Keratinocyte (primary cell): Measurements from ENCODE around the gene BCAS3. TPM values are rescaled to one million over a fixed set of nuclear protein-coding genes. Genes with fewer than 3 reads are reported as not detected.

Source experiments
- DNase-seq: peaks from one replicate; pipeline ENCODE4 v3.0.0-alpha.2; 2011; ENCODE audit warnings: low read depth, missing footprints, low spot score
- FAIRE-seq: peaks from 2 replicates; lab custom pipeline; 2011; peaks lifted over from hg19 to GRCh38; lab: Jason Lieb, UNC
- H2AFZ ChIP-seq: 2 replicates; pipeline ENCODE4 v1.6.0; 2012; ENCODE audit warnings: low read length, control low read depth, inconsistent platforms; ENCODE audit not compliant: control insufficient read depth
- H3K27ac ChIP-seq: 2 replicates; pipeline ENCODE4 v1.5.1; 2011; ENCODE audit warnings: low read length; ENCODE audit not compliant: control insufficient read depth, insufficient read depth
- H3K27me3 ChIP-seq: 3 replicates; pipeline ENCODE4 v1.6.0; 2011; ENCODE audit warnings: low read length; ENCODE audit not compliant: control insufficient read depth, insufficient read depth; ENCODE audit errors: extremely low read depth
- H3K36me3 ChIP-seq, 2 experiments: 2 replicates in 1 of 2; 3 replicates in 1 of 2; pipeline ENCODE4 v1.5.1; 2011; ENCODE audit warnings: low read length in 2 of 2, mild to moderate bottlenecking in 1 of 2; ENCODE audit not compliant: control insufficient read depth in 2 of 2, insufficient read depth in 2 of 2; ENCODE audit errors: extremely low read depth in 1 of 2
- H3K4me1 ChIP-seq: 3 replicates; pipeline ENCODE4 v1.5.1; 2011; ENCODE audit warnings: low read length; ENCODE audit not compliant: control insufficient read depth, insufficient read depth; ENCODE audit errors: extremely low read depth
- H3K4me2 ChIP-seq: 3 replicates; pipeline ENCODE4 v1.6.0; 2011; ENCODE audit warnings: low read depth, low read length; ENCODE audit not compliant: control insufficient read depth, insufficient read depth; ENCODE audit errors: extremely low read depth
- H3K4me3 ChIP-seq, 3 experiments: fragments of 200-600 bp in 1 of 3; sonication (generic) in 1 of 3; 2 replicates in 2 of 3; 3 replicates in 1 of 3; pipeline ENCODE4 v1.5.1; 2011 to 2016; ENCODE audit warnings: low read length in 3 of 3, mild to moderate bottlenecking in 3 of 3, control low read depth in 2 of 3, inconsistent platforms in 1 of 3, low read depth in 1 of 3, mixed read lengths in 1 of 3, mixed run types in 1 of 3, moderate library complexity in 1 of 3; ENCODE audit not compliant: control insufficient read depth in 2 of 3, insufficient read depth in 2 of 3; ENCODE audit errors: extremely low read depth in 1 of 3
- H3K79me2 ChIP-seq: 2 replicates; pipeline ENCODE4 v1.6.0; 2012; ENCODE audit warnings: low read length; ENCODE audit not compliant: control insufficient read depth, insufficient read depth
- H3K9ac ChIP-seq: 3 replicates; pipeline ENCODE4 v1.6.0; 2011; ENCODE audit warnings: low read length; ENCODE audit not compliant: control insufficient read depth, insufficient read depth; ENCODE audit errors: extremely low read depth
- H3K9me1 ChIP-seq: 3 replicates; pipeline ENCODE4 v1.6.0; 2011; ENCODE audit warnings: low read length; ENCODE audit not compliant: control insufficient read depth, insufficient read depth; ENCODE audit errors: extremely low read depth
- H3K9me3 ChIP-seq: 2 replicates; pipeline ENCODE4 v1.5.1; 2012; ENCODE audit warnings: low read depth, low read length; ENCODE audit not compliant: control insufficient read depth
- H4K20me1 ChIP-seq: 3 replicates; pipeline ENCODE4 v1.6.0; 2011; ENCODE audit warnings: low read length; ENCODE audit not compliant: control insufficient read depth, insufficient read depth; ENCODE audit errors: extremely low read depth
- EZH2 ChIP-seq: IDR thresholded peaks from one replicate; pipeline ENCODE4 v1.6.1; 2012; ENCODE audit warnings: inconsistent platforms, mild to moderate bottlenecking, low read length, moderate library complexity
- dilution Hi-C: fragments of 300-500 bp; cut with MboI; formaldehyde crosslinking; loops from one replicate; pipeline ENCODE4 v1.7.0; 2020; ENCODE audit warnings: low sequenced_read_pairs; ENCODE audit not compliant: extremely low pct_ligation_motif_present
- polyA plus RNA-seq, 5 experiments: library from polyadenylated mRNA; depleted of rRNA in 3 of 5; stranded (reverse) in 3 of 5; stranded (forward) in 1 of 5; unstranded in 1 of 5; fragments of >200 nt; gene quantifications; 1 replicate in 1 of 5; 2 replicates in 3 of 5; 3 replicates in 1 of 5; pipeline versions ENCODE4 v1.2.1 to v1.2.3, GENCODE V29; 2011 to 2012; ENCODE audit warnings: missing spikeins in 2 of 5, low read depth in 1 of 5, low replicate concordance in 1 of 5
- TF ChIP-seq, protein P1 (sequence below), 3 experiments: IDR thresholded peaks in 1 of 3; conservative IDR thresholded peaks in 1 of 3; optimal IDR thresholded peaks in 1 of 3; 2 replicates in 2 of 3; 3 replicates in 1 of 3; pipeline versions ENCODE3 to v1.5.1; 2011; ENCODE audit warnings: low read length in 3 of 3, mild to moderate bottlenecking in 3 of 3, moderate library complexity in 2 of 3, control low read depth in 1 of 3, inconsistent platforms in 1 of 3; ENCODE audit not compliant: insufficient read depth in 2 of 3; ENCODE audit errors: extremely low read depth in 1 of 3

Gene BCAS3
- polyA plus RNA-seq, 1 donor (not counting 4 experiments of a cell fraction or from before 2014, with no cell fraction given): 11.8 TPM

GRCh38 chr17:60840456-60840855, 162.8 kb downstream of the BCAS3 start:
- no peak overlapping the region for H2AFZ ChIP-seq
- no peaks in the 10 kb centered on the region for H3K27me3 ChIP-seq
- FAIRE-seq: no peak
- no peaks in the 10 kb centered on the region for H3K9me3 ChIP-seq
- no peak overlapping the region for H3K4me2 ChIP-seq
- no peak for DNase-seq
- no peak overlapping the region for H3K4me3 ChIP-seq
- H3K9me1 ChIP-seq: no peaks in the 10 kb centered on the region
- no peak overlapping the region for H3K9ac ChIP-seq
- H3K27ac ChIP-seq: no peak overlapping the region
- no peak for TF ChIP-seq EZH2
- TF ChIP-seq, protein P1, sequence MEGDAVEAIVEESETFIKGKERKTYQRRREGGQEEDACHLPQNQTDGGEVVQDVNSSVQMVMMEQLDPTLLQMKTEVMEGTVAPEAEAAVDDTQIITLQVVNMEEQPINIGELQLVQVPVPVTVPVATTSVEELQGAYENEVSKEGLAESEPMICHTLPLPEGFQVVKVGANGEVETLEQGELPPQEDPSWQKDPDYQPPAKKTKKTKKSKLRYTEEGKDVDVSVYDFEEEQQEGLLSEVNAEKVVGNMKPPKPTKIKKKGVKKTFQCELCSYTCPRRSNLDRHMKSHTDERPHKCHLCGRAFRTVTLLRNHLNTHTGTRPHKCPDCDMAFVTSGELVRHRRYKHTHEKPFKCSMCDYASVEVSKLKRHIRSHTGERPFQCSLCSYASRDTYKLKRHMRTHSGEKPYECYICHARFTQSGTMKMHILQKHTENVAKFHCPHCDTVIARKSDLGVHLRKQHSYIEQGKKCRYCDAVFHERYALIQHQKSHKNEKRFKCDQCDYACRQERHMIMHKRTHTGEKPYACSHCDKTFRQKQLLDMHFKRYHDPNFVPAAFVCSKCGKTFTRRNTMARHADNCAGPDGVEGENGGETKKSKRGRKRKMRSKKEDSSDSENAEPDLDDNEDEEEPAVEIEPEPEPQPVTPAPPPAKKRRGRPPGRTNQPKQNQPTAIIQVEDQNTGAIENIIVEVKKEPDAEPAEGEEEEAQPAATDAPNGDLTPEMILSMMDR (optimal IDR thresholded peaks at IDR 0.05 in 1 of 3, IDR thresholded peaks at IDR 0.05 in 1 of 3, conservative IDR thresholded peaks at IDR 0.05 in 1 of 3; ENCODE audit: extremely low read depth in 1 of 3, insufficient read depth in 2 of 3, low read length in 3 of 3): no peak
- H3K79me2 ChIP-seq: no peaks in the 10 kb centered on the region
- H4K20me1 ChIP-seq: no peaks in the 10 kb centered on the region
- H3K36me3 ChIP-seq: no peaks in the 10 kb centered on the region
- peaks cover 8% of the 10 kb centered on the region for H3K4me1 ChIP-seq
- dilution Hi-C loops: no loop called here

DNA sequence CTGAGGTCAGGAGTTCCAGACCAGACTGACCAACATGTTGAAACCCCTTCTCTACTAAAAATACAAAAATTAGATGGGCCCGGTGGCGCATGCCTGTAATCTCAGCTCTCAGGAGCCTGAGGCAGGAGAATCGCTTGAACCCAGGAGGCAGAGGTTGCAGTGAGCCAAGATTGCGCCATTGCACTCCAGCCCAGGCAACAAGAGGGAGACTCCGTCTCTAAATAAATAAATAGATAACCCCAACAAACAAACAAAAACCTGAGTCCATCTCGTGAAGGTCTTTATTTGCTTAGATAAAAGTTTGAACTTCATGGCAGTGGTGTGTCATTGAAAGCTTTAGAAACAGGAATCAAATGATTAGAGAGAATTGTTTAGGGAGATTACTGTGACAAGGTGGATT, 167.4 kb downstream of the BCAS3 start:
- peak overlapping the region; percentile 41 for H2AFZ ChIP-seq
- no peaks in the 10 kb centered on the region for H4K20me1 ChIP-seq
- H3K9me3 ChIP-seq: no peaks in the 10 kb centered on the region
- H3K4me3 ChIP-seq: no peak overlapping the region
- no peaks in the 10 kb centered on the region for H3K27me3 ChIP-seq
- H3K4me2 ChIP-seq: peak overlapping the region; percentile 27
- no peaks in the 10 kb centered on the region for H3K79me2 ChIP-seq
- no peak for FAIRE-seq
- H3K27ac ChIP-seq: peak overlapping the region; percentile 2
- DNase-seq: no peak
- peaks cover 10% of the 10 kb centered on the region for H3K4me1 ChIP-seq
- dilution Hi-C loops: no loop called here
- H3K36me3 ChIP-seq: no peaks in the 10 kb centered on the region
- TF ChIP-seq, protein P1 (optimal IDR thresholded peaks at IDR 0.05 in 1 of 3, IDR thresholded peaks at IDR 0.05 in 1 of 3, conservative IDR thresholded peaks at IDR 0.05 in 1 of 3; ENCODE audit: extremely low read depth in 1 of 3, insufficient read depth in 2 of 3, low read length in 3 of 3): no peak
- TF ChIP-seq EZH2: no peak
- no peaks in the 10 kb centered on the region for H3K9me1 ChIP-seq
- H3K9ac ChIP-seq: no peak overlapping the region
